ENCODE results near the gene OR14C36. TPM values are rescaled to one million over a fixed set of nuclear protein-coding genes. Genes with fewer than 3 reads are reported as not detected.

OR14C36 gene
- total and polyA plus RNA-seq, 2 donors (not counting 1 experiment from before 2014, with no cell fraction given): not detected

- H3K27ac ChIP-seq (ENCODE audit: low read length in 2 of 2): no peak within 1 kb of the TSS
- Mint-ChIP-seq H3K4me1 (no peaks in the 10 kb centered on the region), H3K9me3 (ENCODE audit: insufficient read depth) (no peaks in the 10 kb centered on the region), H3K27me3 (peaks cover 10% of the 10 kb centered on the region), H3K27ac (no peak within 1 kb of the TSS), H3K4me3 (no peak within 1 kb of the TSS)
- no peaks in the 10 kb centered on the region for H3K27me3 ChIP-seq (replicated peaks in 1 of 4; ENCODE audit: control extremely low read depth in 1 of 4, control insufficient read depth in 3 of 4, insufficient read depth in 4 of 4, low read length in 3 of 4)
- H3K9ac ChIP-seq (ENCODE audit: low read length): no peak within 1 kb of the TSS
- CTCF ChIA-PET: no interaction called here
- no peak for DNase-seq
- H3K79me2 ChIP-seq (ENCODE audit: control insufficient read depth, insufficient read depth, low read length): no peaks in the 10 kb centered on the region
- no peak within 1 kb of the TSS for H2AFZ ChIP-seq (ENCODE audit: insufficient read depth, low read depth, low read length, poor library complexity, severe bottlenecking)
- no peak for ATAC-seq (ENCODE audit: low read depth)
- H3K4me3 ChIP-seq (ENCODE audit: control extremely low read depth in 1 of 5, extremely low read depth in 1 of 5, insufficient read depth in 1 of 5, low read depth in 2 of 5, low read length in 4 of 5): no peak within 1 kb of the TSS
- no CpG with 5 or more reads among the region's 3 CpGs for WGBS (ENCODE audit: insufficient coverage)
- intact Hi-C loops (cut with micrococcal nuclease): no loop called here
- H4K20me1 ChIP-seq (ENCODE audit: control insufficient read depth, insufficient read depth, low read length, poor library complexity, severe bottlenecking): no peaks in the 10 kb centered on the region
- no peaks in the 10 kb centered on the region for H3K36me3 ChIP-seq (replicated peaks in 1 of 2; ENCODE audit: control extremely low read depth in 1 of 2, control insufficient read depth in 1 of 2, extremely low read depth in 1 of 2, insufficient read depth in 2 of 2, low read length in 1 of 2)
- H3K4me1 ChIP-seq (ENCODE audit: control insufficient read depth in 2 of 2, insufficient read depth in 2 of 2, low read length in 2 of 2): no peaks in the 10 kb centered on the region
- POLR2A ChIA-PET: no interaction called here
- no peak for TF ChIP-seq EZH2 (IDR thresholded peaks at IDR 0.05; ENCODE audit: borderline replicate concordance, insufficient read depth, low read depth, low read length, poor library complexity, severe bottlenecking)
- TF ChIP-seq CTCF (IDR thresholded peaks at IDR 0.05): no peak
- H3K9me3 ChIP-seq (ENCODE audit: control extremely low read depth in 1 of 3, control insufficient read depth in 2 of 3, insufficient read depth in 1 of 3, low read length in 2 of 3): no peaks in the 10 kb centered on the region
- H3K4me2 ChIP-seq (replicated peaks; ENCODE audit: low read depth, low read length, poor library complexity, severe bottlenecking): no peak within 1 kb of the TSS
Observed at GRCh38 chr1:248361121-248361715, 12.6 kb downstream of the OR14C36 start, which contains the start of gene OR2T4. Gene OR2T4 (plus strand): TSS chr1:248361665. CDS start chr1:248361665, 0 bp downstream.

GRCh38 chr1:248366609-248367008 is 18.0 kb downstream of the OR14C36 start:
- Histone ChIP-seq H3K9me3 (ENCODE audit: control extremely low read depth in 1 of 3, control insufficient read depth in 2 of 3, insufficient read depth in 1 of 3, low read length in 2 of 3) (no peaks in the 10 kb centered on the region), H3K9ac (ENCODE audit: low read length) (no peak overlapping the region), H2AFZ (ENCODE audit: insufficient read depth, low read depth, low read length, poor library complexity, severe bottlenecking) (no peak overlapping the region), H4K20me1 (ENCODE audit: control insufficient read depth, insufficient read depth, low read length, poor library complexity, severe bottlenecking) (no peaks in the 10 kb centered on the region), H3K4me1 (ENCODE audit: control insufficient read depth in 2 of 2, insufficient read depth in 2 of 2, low read length in 2 of 2) (no peaks in the 10 kb centered on the region), H3K27me3 (replicated peaks in 1 of 4; ENCODE audit: control extremely low read depth in 1 of 4, control insufficient read depth in 3 of 4, insufficient read depth in 4 of 4, low read length in 3 of 4) (no peaks in the 10 kb centered on the region), H3K79me2 (ENCODE audit: control insufficient read depth, insufficient read depth, low read length) (no peaks in the 10 kb centered on the region), H3K4me2 (replicated peaks; ENCODE audit: low read depth, low read length, poor library complexity, severe bottlenecking) (no peak overlapping the region), H3K36me3 (replicated peaks in 1 of 2; ENCODE audit: control extremely low read depth in 1 of 2, control insufficient read depth in 1 of 2, extremely low read depth in 1 of 2, insufficient read depth in 2 of 2, low read length in 1 of 2) (no peaks in the 10 kb centered on the region), H3K4me3 (ENCODE audit: control extremely low read depth in 1 of 5, extremely low read depth in 1 of 5, insufficient read depth in 1 of 5, low read depth in 2 of 5, low read length in 4 of 5) (no peak overlapping the region), H3K27ac (ENCODE audit: low read length in 2 of 2) (no peak overlapping the region)
- H3K27ac Mint-ChIP-seq: no peak overlapping the region
- TF ChIP-seq EZH2 (IDR thresholded peaks at IDR 0.05; ENCODE audit: borderline replicate concordance, insufficient read depth, low read depth, low read length, poor library complexity, severe bottlenecking) (no peak), CTCF (IDR thresholded peaks at IDR 0.05) (no peak)
- CTCF ChIA-PET: no interaction called here
- peaks cover 9% of the 10 kb centered on the region for H3K27me3 Mint-ChIP-seq
- ATAC-seq (ENCODE audit: low read depth): no peak
- intact Hi-C loops (cut with micrococcal nuclease): no loop called here
- no peaks in the 10 kb centered on the region for H3K4me1 Mint-ChIP-seq
- H3K4me3 Mint-ChIP-seq: no peak overlapping the region
- no peaks in the 10 kb centered on the region for H3K9me3 Mint-ChIP-seq (ENCODE audit: insufficient read depth)
- DNase-seq: no peak
- POLR2A ChIA-PET: no interaction called here
